Fibroblast of lung (primary cell): ENCODE results near the gene SYNE1. TPM values are rescaled to one million over a fixed set of nuclear protein-coding genes. Genes with fewer than 3 reads are reported as not detected.
A peak's percentile ranks its signal among the peaks of the same experiment; 100 is the strongest.

Experiments used
- DNase-seq, 2 donors: peaks; one replicate each; pipeline versions ENCODE4 v3.0.0 to v3.0.0-alpha.2; 2010; ENCODE audit warnings: low read depth in 2 of 2
- H2AFZ ChIP-seq: 2 replicates; pipeline ENCODE4 v1.5.1; 2012; ENCODE audit warnings: low read length, control low read depth, inconsistent platforms
- H3K27ac ChIP-seq: 2 replicates; pipeline ENCODE4 v1.5.1; 2011; ENCODE audit warnings: low read length, control low read depth; ENCODE audit not compliant: insufficient read depth
- H3K27me3 ChIP-seq: 2 replicates; pipeline ENCODE4 v1.5.1; 2011; ENCODE audit warnings: mild to moderate bottlenecking, low read length; ENCODE audit not compliant: control insufficient read depth, insufficient read depth
- H3K36me3 ChIP-seq: 2 replicates; pipeline ENCODE4 v1.5.1; 2011; ENCODE audit warnings: low read length; ENCODE audit not compliant: control insufficient read depth, insufficient read depth
- H3K4me1 ChIP-seq: 2 replicates; pipeline ENCODE4 v1.5.1; 2011; ENCODE audit warnings: low read length; ENCODE audit not compliant: control insufficient read depth, insufficient read depth; ENCODE audit errors: extremely low read depth
- H3K4me2 ChIP-seq: 2 replicates; pipeline ENCODE4 v1.5.1; 2011; ENCODE audit warnings: low read length, control low read depth; ENCODE audit not compliant: insufficient read depth; ENCODE audit errors: extremely low read depth
- H3K4me3 ChIP-seq, 4 experiments: fragments of 200-600 bp in 1 of 4; sonication (generic) in 1 of 4; replicated peaks in 1 of 4; 2 replicates each; pipeline ENCODE4 v1.5.1; 2011 to 2016; ENCODE audit warnings: low read length in 4 of 4, low read depth in 3 of 4, mild to moderate bottlenecking in 3 of 4, control low read depth in 2 of 4, inconsistent platforms in 1 of 4, mixed read lengths in 1 of 4; ENCODE audit not compliant: insufficient read depth in 1 of 4; ENCODE audit errors: control extremely low read depth in 1 of 4
- H3K79me2 ChIP-seq: 2 replicates; pipeline ENCODE4 v1.5.1; 2012; ENCODE audit warnings: mild to moderate bottlenecking, low read length, inconsistent platforms; ENCODE audit not compliant: control insufficient read depth, insufficient read depth
- H3K9ac ChIP-seq: 2 replicates; pipeline ENCODE4 v1.5.1; 2011; ENCODE audit warnings: mild to moderate bottlenecking, low read length, control low read depth; ENCODE audit not compliant: insufficient read depth
- H3K9me3 ChIP-seq: 2 replicates; pipeline ENCODE4 v1.5.1; 2012; ENCODE audit warnings: low read depth, low read length; ENCODE audit not compliant: control insufficient read depth, insufficient read depth
- H4K20me1 ChIP-seq: 2 replicates; pipeline ENCODE4 v1.5.1; 2011; ENCODE audit warnings: low read length; ENCODE audit not compliant: control insufficient read depth, insufficient read depth; ENCODE audit errors: extremely low read depth
- CTCF ChIP-seq, 2 donors: IDR thresholded peaks in 1 of 2; conservative IDR thresholded peaks in 1 of 2; 1 replicate in 1 of 2; 2 replicates in 1 of 2; pipeline ENCODE4 v1.5.1; 2011 to 2012; ENCODE audit warnings: low read length in 2 of 2, control low read depth in 1 of 2, inconsistent platforms in 1 of 2, low read depth in 1 of 2, mild to moderate bottlenecking in 1 of 2
- EZH2 ChIP-seq: IDR thresholded peaks from 2 replicates; pipeline ENCODE4 v1.5.1; 2012; ENCODE audit warnings: low read length, control low read depth, mild to moderate bottlenecking; ENCODE audit errors: missing control alignments
- polyA plus RNA-seq, 2 donors: library from polyadenylated mRNA; depleted of rRNA in 1 of 2; stranded (reverse) in 1 of 2; unstranded in 1 of 2; fragments of >200 nt; gene quantifications; 2 replicates each; pipeline ENCODE4 v1.2.1, GENCODE V29; 2011 to 2012; ENCODE audit warnings: missing spikeins in 1 of 2
- total RNA-seq: library from RNA; depleted of rRNA; stranded (reverse); fragments of >200 nt; gene quantifications from 2 replicates; pipeline ENCODE4 v1.2.1, GENCODE V29; 2014

Gene SYNE1
- total and polyA plus RNA-seq, 2 donors (not counting 1 experiment from before 2014, with no cell fraction given) = 21.7 to 219 TPM

DNA sequence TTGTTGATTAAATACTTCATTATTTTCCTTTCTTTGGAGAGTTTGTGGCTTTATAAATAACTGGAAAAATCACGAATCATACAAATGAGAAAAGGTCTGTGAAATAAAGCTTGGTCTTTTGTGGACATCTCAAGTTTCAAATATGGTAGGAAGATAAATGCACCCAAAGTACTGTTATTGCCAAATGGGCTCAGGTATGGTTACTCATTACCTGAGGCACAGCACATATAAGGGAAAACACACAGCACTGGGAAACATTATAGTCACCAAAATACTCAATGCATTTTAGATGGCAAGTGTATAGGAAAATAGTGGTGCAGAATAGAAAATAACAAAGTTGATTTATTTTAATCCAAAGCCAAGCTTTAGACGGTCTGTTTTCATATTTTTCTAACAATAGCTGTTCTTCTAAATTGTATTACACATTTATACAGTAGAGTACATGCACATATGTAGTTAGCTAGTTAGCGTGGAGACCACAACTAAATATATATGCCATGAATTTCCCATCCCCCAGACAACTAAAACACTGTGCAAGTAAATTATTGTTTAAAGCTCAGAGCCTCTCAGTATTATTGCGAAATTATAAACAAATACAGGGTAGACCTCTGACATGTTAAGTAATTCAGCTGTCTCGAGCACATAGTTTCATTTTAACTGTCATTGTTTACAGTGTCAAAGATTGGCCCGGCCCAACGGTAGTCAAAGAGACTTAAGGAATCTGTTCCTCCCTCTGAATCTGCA lies 336.0 kb downstream of the SYNE1 start:
- H3K4me1 ChIP-seq = no peaks in the 10 kb centered on the region
- H3K4me2 ChIP-seq = peak overlapping the region; percentile 77
- H3K36me3 ChIP-seq = no peaks in the 10 kb centered on the region
- no peaks in the 10 kb centered on the region for H3K9me3 ChIP-seq
- TF ChIP-seq CTCF (conservative IDR thresholded peaks at IDR 0.05 in 1 of 2, IDR thresholded peaks at IDR 0.05 in 1 of 2; ENCODE audit: low read depth in 1 of 2, low read length in 2 of 2) (no peak), EZH2 (no peak)
- peak overlapping the region; percentile 55 to 75 (median 64) for H3K4me3 ChIP-seq
- H3K27ac ChIP-seq = peak overlapping the region; percentile 74
- no peaks in the 10 kb centered on the region for H4K20me1 ChIP-seq
- peak overlapping the region; percentile 78 for H2AFZ ChIP-seq
- peak in 1 of 2 donors; percentile 84 for DNase-seq
- H3K9ac ChIP-seq = peak overlapping the region; percentile 58
- no peaks in the 10 kb centered on the region for H3K79me2 ChIP-seq
- H3K27me3 ChIP-seq = no peaks in the 10 kb centered on the region

- no peaks in the 10 kb centered on the region for H3K36me3 ChIP-seq
- H4K20me1 ChIP-seq = no peaks in the 10 kb centered on the region
- no peak overlapping the region for H2AFZ ChIP-seq
- peaks cover under 1% of the 10 kb centered on the region for H3K4me1 ChIP-seq
- H3K4me2 ChIP-seq = peak overlapping the region; percentile 77
- no peaks in the 10 kb centered on the region for H3K9me3 ChIP-seq
- H3K27ac ChIP-seq = no peak overlapping the region
- peak overlapping the region in 1 of 4 experiments; percentile 68 for H3K4me3 ChIP-seq
- no peak for DNase-seq
- TF ChIP-seq EZH2 (no peak), CTCF (conservative IDR thresholded peaks at IDR 0.05 in 1 of 2, IDR thresholded peaks at IDR 0.05 in 1 of 2; ENCODE audit: low read depth in 1 of 2, low read length in 2 of 2) (no peak)
- H3K9ac ChIP-seq = no peak overlapping the region
- H3K79me2 ChIP-seq = no peaks in the 10 kb centered on the region
- H3K27me3 ChIP-seq = no peaks in the 10 kb centered on the region
Measured at GRCh38 chr6:152300517-152300916, 336.6 kb downstream of the SYNE1 start.

GRCh38 chr6:152298848-152299735 lies 338.1 kb downstream of the SYNE1 start:
- Histone ChIP-seq H2AFZ (no peak overlapping the region), H3K36me3 (no peaks in the 10 kb centered on the region), H3K79me2 (no peaks in the 10 kb centered on the region), H3K4me2 (no peak overlapping the region), H3K4me1 (peaks cover 4% of the 10 kb centered on the region), H3K9ac (no peak overlapping the region), H3K27ac (no peak overlapping the region), H3K9me3 (no peaks in the 10 kb centered on the region), H3K4me3 (no peak overlapping the region), H4K20me1 (no peaks in the 10 kb centered on the region), H3K27me3 (no peaks in the 10 kb centered on the region)
- TF ChIP-seq CTCF (conservative IDR thresholded peaks at IDR 0.05 in 1 of 2, IDR thresholded peaks at IDR 0.05 in 1 of 2; ENCODE audit: low read depth in 1 of 2, low read length in 2 of 2) = no peak
- TF ChIP-seq EZH2 = no peak
- no peak for DNase-seq
